Ovary (tissue), 9 donors: Measurements from ENCODE around the gene DNAH11. TPM values are rescaled to one million over a fixed set of nuclear protein-coding genes. Genes with fewer than 3 reads are reported as not detected.

Source experiments
- DNase-seq, 5 donors: peaks; one replicate each; pipeline ENCODE4 v3.0.0-alpha.2; 2019 to 2020
- H3K27ac ChIP-seq, 2 donors: fragments of 200-600 bp; one replicate each; pipeline versions ENCODE4 v1.5.1 to v1.8.0; 2019 to 2022
- H3K27me3 ChIP-seq: fragments of 200-600 bp; one replicate; pipeline ENCODE4 v1.8.0; 2022
- H3K36me3 ChIP-seq: fragments of 200-600 bp; sonication (generic); one replicate; pipeline ENCODE4 v1.5.1; 2019
- H3K4me1 ChIP-seq: one replicate; pipeline ENCODE4 v1.8.1; 2013; ENCODE audit warnings: mild to moderate bottlenecking, moderate library complexity; ENCODE audit not compliant: insufficient read depth
- H3K4me3 ChIP-seq: fragments of 200-600 bp; sonication (generic); one replicate; pipeline ENCODE4 v1.5.1; 2017
- H3K9me3 ChIP-seq, 2 donors: fragments of 200-600 bp in 1 of 2; sonication (generic) in 1 of 2; one replicate each; pipeline versions ENCODE4 v1.5.1 to v1.8.1; 2013 to 2019; ENCODE audit warnings: mild to moderate bottlenecking in 1 of 2, moderate library complexity in 1 of 2
- CTCF ChIP-seq, 3 donors: fragments of 450-650 bp in 2 of 3; fragments of 200-600 bp in 1 of 3; IDR thresholded peaks; one replicate each; pipeline versions ENCODE4 v1.5.1 to v1.8.0; 2016 to 2022; ENCODE audit warnings: antibody characterized with exemption in 3 of 3, mild to moderate bottlenecking in 1 of 3
- EP300 ChIP-seq: sonication (generic); formaldehyde crosslinking; IDR thresholded peaks from one replicate; pipeline ENCODE4 v1.6.1; 2017; ENCODE audit warnings: antibody characterized with exemption
- POLR2A ChIP-seq: fragments of 450-650 bp; IDR thresholded peaks from one replicate; pipeline ENCODE4 v1.6.1; 2017; ENCODE audit warnings: antibody characterized with exemption, mild to moderate bottlenecking, moderate library complexity
- WGBS, 3 donors: extraction: QIAGEN DNeasy Blood & Tissue Kit in 1 of 3; methylation state at CpG; one replicate each; pipeline versions ENCODE4 v1.1.5 to v1.1.7; 2013 to 2017; 5-methylcytosine and 5-hydroxymethylcytosine counted together
- intact Hi-C, 4 donors: fragments of 100-400 bp; cut with DNase I; formaldehyde crosslinking; loops; one replicate each; pipeline versions ENCODE4 v1.11.0 to v1.15.1; 2022 to 2023
- polyA plus RNA-seq, 2 donors: library from polyadenylated mRNA; stranded (reverse); fragments of 200-250 nt in 1 of 2; fragments of 350-450 nt in 1 of 2; fragmentation: Illumina TruSeq in 1 of 2; extraction: RNeasy Lipid Tissue Mini Kit (QIAGEN cat#74804) in 1 of 2; gene quantifications; one replicate each; pipeline ENCODE4 v1.2.3, GENCODE V29; 2013 to 2014
- total RNA-seq, 7 donors: library from RNA; depleted of rRNA in 2 of 7; stranded (reverse); fragments of >200 nt in 2 of 7; fragmentation: NEBNext Ultra II Directional in 3 of 7; extraction: Animal tissue kit (Norgen Biotek cat#: 25700) in 3 of 7; gene quantifications; one replicate each; pipeline versions ENCODE4 v1.1.0 to v1.2.4, GENCODE V29; 2016 to 2023
- donor health status: DM: no; HTN: no; CAD: no; lungs with moderate emphysema.
- donor health status: DM: no; HTN: no; CAD: no.
- donor health status: Bipolar disorder and iron deficiency.
- donor health status: DM: yes; HTN: yes; CAD: no.
- donor health status: DM: no; HTN: no; CAD: no.
- donor health status: DM: yes; HTN: yes; CAD: no.

DNAH11 gene
- total and polyA plus RNA-seq, 9 donors: 0.05 to 44.3 (median 2.6) TPM

- Histone ChIP-seq H3K4me3 (no peak overlapping the region), H3K4me1 (no peaks in the 10 kb centered on the region), H3K27me3 (no peaks in the 10 kb centered on the region), H3K27ac (no peak overlapping the region), H3K36me3 (no peaks in the 10 kb centered on the region), H3K9me3 (no peaks in the 10 kb centered on the region)
- no peak for DNase-seq
- intact Hi-C loops: no loop called here
- TF ChIP-seq CTCF (IDR thresholded peaks at IDR 0.05) (no peak), EP300 (no peak), POLR2A (no peak)
- WGBS, 3 donors: 74 to 84% (median 80%) methylated on average over 2 of the region's 2 CpGs
Measured at GRCh38 chr7:21640105-21640504, 97.3 kb downstream of the DNAH11 start.

- intact Hi-C loops: no loop called here
- H3K4me1 ChIP-seq: no peaks in the 10 kb centered on the region
- TF ChIP-seq EP300 (no peak), POLR2A (no peak), CTCF (IDR thresholded peaks at IDR 0.05) (no peak)
Measured at GRCh38 chr7:21641546-21641945, 98.7 kb downstream of the DNAH11 start.

DNA sequence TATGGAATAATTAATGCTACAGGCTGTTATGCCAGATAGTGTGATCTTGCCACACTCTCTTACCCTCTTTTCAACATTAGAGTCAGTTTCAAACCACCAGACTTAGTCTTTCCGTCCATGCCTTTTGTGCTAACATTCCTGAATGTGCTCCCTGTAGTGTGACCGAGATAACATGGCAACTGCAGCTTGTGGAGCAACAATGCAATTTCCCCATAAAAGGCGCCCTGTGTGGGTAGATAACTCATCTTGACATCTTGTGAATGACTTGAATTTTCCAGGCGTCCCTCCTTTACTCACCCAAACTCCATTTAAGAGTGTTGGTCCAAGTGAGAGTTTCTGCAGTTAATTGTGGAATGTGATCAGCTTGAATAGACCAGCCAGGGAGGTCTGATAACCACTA is 99.6 kb downstream of the DNAH11 start:
- H3K4me1 ChIP-seq: no peaks in the 10 kb centered on the region
- no peak overlapping the region for H3K27ac ChIP-seq
- intact Hi-C loops: no loop called here
- H3K27me3 ChIP-seq: no peaks in the 10 kb centered on the region
- no peaks in the 10 kb centered on the region for H3K36me3 ChIP-seq
- no peaks in the 10 kb centered on the region for H3K9me3 ChIP-seq
- TF ChIP-seq EP300 (no peak), POLR2A (no peak), CTCF (IDR thresholded peaks at IDR 0.05) (no peak)
- no peak overlapping the region for H3K4me3 ChIP-seq
- DNase-seq: no peak
- WGBS, 3 donors: 61 to 69% (median 64%) methylated on average over 4 of the region's 4 CpGs

More at GRCh38 chr7:21641546-21641945, 98.7 kb downstream of the DNAH11 start:
- WGBS, 3 donors: 75 to 78% (median 78%) methylated on average over 4 of the region's 4 CpGs
- no peak for DNase-seq
- Histone ChIP-seq H3K36me3 (no peaks in the 10 kb centered on the region), H3K4me3 (no peak overlapping the region), H3K9me3 (no peaks in the 10 kb centered on the region), H3K27ac (no peak overlapping the region), H3K27me3 (no peaks in the 10 kb centered on the region)

- Histone ChIP-seq H3K4me3 (no peak overlapping the region), H3K4me1 (no peaks in the 10 kb centered on the region), H3K27ac (no peak overlapping the region), H3K27me3 (no peaks in the 10 kb centered on the region), H3K36me3 (no peaks in the 10 kb centered on the region), H3K9me3 (no peaks in the 10 kb centered on the region)
- WGBS, 3 donors: 13 to 40% (median 27%) methylated on average over 1 of the region's 1 CpG
- intact Hi-C loops: no loop called here
- no peak for TF ChIP-seq CTCF (IDR thresholded peaks at IDR 0.05)
- TF ChIP-seq EP300: no peak
- no peak for TF ChIP-seq POLR2A
- DNase-seq: no peak
Measured at GRCh38 chr7:21651697-21652096, 108.9 kb downstream of the DNAH11 start.
